Coronary artery (tissue), 2 donors: Measurements from ENCODE around the gene AGBL5.

Experiments
- DNase-seq: peaks from one replicate; pipeline ENCODE4 v3.0.0-alpha.2; 2017; ENCODE audit warnings: low spot score
- H3K27ac ChIP-seq, 2 donors: fragments of 200-600 bp; sonication (generic); one replicate each; pipeline ENCODE4 v1.5.1; 2016 to 2019
- H3K4me3 ChIP-seq: fragments of 200-600 bp; sonication (generic); 2 replicates; pipeline ENCODE4 v1.5.1; 2016; ENCODE audit warnings: mild to moderate bottlenecking, moderate library complexity
- CTCF ChIP-seq: fragments of 200-600 bp; sonication (generic); IDR thresholded peaks from one replicate; pipeline ENCODE4 v1.5.1; 2019; ENCODE audit warnings: antibody characterized with exemption

AGBL5 gene

GRCh38 chr2:27023740-27024139 lies 27.7 kb upstream of the AGBL5 start:
- Histone ChIP-seq H3K4me3 (no peak overlapping the region), H3K27ac (no peak overlapping the region)
- no peak for TF ChIP-seq CTCF
- no peak for DNase-seq

- TF ChIP-seq CTCF = no peak
- no peak overlapping the region for H3K27ac ChIP-seq
- no peak for DNase-seq
- H3K4me3 ChIP-seq = no peak overlapping the region
Measured at GRCh38 chr2:27024188-27024587, 27.3 kb upstream of the AGBL5 start.

- TF ChIP-seq CTCF = no peak
- no peak for DNase-seq
- Histone ChIP-seq H3K4me3 (no peak overlapping the region), H3K27ac (no peak overlapping the region)
Measured at GRCh38 chr2:27024812-27025211, 26.7 kb upstream of the AGBL5 start.

- DNase-seq = no peak
- Histone ChIP-seq H3K27ac (no peak overlapping the region), H3K4me3 (no peak overlapping the region)
- no peak for TF ChIP-seq CTCF
Measured at GRCh38 chr2:27025281-27025800, 26.1 kb upstream of the AGBL5 start.

GRCh38 chr2:27025861-27026851 lies 25.3 kb upstream of the AGBL5 start:
- TF ChIP-seq CTCF = no peak
- DNase-seq = no peak
- Histone ChIP-seq H3K27ac (no peak overlapping the region), H3K4me3 (no peak overlapping the region)

GRCh38 chr2:27027211-27027651 lies 24.2 kb upstream of the AGBL5 start:
- H3K27ac ChIP-seq = no peak overlapping the region
- no peak overlapping the region for H3K4me3 ChIP-seq
- DNase-seq = no peak
- no peak for TF ChIP-seq CTCF

GRCh38 chr2:27029051-27029450 lies 22.4 kb upstream of the AGBL5 start:
- no peak for TF ChIP-seq CTCF
- DNase-seq = no peak
- Histone ChIP-seq H3K27ac (no peak overlapping the region), H3K4me3 (no peak overlapping the region)
